GM21528 (cell line): Measurements from ENCODE around the gene INMT.
A peak's percentile ranks its signal among the peaks of the same experiment; 100 is the strongest.

Experiments
- ATAC-seq: cut with Tn5 transposase; IDR thresholded peaks from one replicate; pipeline ENCODE4 v1.9.1; 2021; ENCODE audit warnings: mild to moderate bottlenecking, moderate library complexity; ENCODE audit not compliant: unreplicated experiment, low FRiP score

INMT gene

GRCh38 chr7:30779574-30779973 is 27.6 kb downstream of the INMT start:
- ATAC-seq, result no peak

GRCh38 chr7:30780941-30781340 is 29.0 kb downstream of the INMT start:
- no peak for ATAC-seq

GRCh38 chr7:30782690-30783089 is 30.8 kb downstream of the INMT start:
- no peak for ATAC-seq

DNA sequence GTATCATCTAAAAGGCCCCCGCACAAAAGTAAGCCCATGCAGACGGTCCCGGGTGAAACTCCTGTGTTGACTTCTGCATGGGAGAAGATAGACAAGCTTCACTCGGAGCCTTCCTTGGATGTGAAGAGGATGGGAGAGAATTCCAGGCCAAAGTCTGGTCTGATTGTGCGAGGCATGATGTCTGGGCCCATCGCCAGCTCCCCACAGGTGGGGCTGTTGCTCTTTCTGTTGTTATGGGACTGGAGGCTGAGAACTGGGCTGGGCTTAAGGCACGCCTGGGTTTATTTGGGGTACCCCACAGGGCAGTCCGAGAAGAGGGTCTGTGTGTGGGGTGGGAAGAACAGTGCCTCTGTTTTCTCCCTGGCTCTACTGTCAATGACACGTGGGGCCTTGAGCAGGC is 33.9 kb downstream of the INMT start:
- no peak for ATAC-seq

DNA sequence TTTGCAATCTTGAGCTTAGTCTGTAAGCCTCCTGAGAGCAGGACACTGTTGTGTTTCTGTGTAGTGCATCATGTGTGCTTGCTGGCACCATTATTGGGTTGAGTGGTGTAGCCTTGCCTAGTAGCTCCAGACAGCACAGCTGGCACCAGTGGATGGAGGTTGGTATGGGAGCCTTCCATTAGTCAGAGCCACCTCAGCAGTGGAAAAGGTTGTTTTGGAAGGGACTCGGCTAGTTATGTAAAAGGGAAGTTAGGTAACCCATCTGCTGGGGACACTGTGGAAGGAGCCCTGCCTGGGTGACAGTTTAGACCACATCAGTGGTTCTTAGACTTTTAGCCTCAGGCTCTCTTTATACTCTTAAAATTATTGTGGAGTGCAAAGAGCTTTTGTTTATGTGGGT is 35.6 kb downstream of the INMT start:
- ATAC-seq, result no peak

GRCh38 chr7:30788640-30789333 is 36.9 kb downstream of the INMT start:
- no peak for ATAC-seq

DNA sequence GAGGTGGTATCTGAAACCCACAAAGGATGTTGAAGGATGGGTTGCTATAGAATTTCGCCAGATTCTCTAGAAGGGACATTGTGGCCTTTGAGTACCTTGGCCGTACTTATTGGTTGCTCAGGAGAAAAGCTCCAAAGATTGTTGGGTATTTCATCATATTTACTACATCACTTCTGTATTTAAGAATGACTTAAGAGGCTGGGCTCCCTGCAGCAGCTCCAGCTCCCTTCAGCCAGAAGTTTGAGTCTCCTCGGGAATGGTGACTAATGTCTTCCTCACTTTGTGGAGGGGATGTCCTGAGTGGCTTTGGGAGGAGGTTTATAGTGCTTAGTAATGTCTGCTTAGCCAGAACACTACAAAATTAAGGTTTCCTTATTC is 37.4 kb downstream of the INMT start:
- no peak for ATAC-seq

DNA sequence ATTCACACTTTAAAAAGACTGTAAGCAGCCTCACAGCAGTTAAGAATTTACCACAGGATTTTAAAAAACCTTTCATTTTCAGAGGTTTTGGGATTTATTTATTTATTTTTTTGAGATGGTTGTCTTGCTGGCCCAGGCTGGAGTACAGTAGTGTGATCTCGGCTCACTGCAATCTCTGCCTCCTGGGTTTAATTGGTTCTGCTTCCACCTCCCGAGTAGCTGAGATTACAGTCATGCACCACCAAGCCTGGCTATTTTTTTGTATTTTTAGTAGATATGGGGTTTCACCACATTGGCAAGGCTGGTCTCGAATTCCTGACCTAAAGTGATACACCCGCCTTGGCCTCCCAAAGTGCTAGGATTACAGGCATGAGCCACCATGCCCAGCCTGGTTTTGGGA is 38.4 kb downstream of the INMT start:
- ATAC-seq, result no peak

GRCh38 chr7:30791114-30791513 is 39.2 kb downstream of the INMT start:
- ATAC-seq, result no peak

GRCh38 chr7:30795161-30795948 is 43.4 kb downstream of the INMT start:
- no peak for ATAC-seq

DNA sequence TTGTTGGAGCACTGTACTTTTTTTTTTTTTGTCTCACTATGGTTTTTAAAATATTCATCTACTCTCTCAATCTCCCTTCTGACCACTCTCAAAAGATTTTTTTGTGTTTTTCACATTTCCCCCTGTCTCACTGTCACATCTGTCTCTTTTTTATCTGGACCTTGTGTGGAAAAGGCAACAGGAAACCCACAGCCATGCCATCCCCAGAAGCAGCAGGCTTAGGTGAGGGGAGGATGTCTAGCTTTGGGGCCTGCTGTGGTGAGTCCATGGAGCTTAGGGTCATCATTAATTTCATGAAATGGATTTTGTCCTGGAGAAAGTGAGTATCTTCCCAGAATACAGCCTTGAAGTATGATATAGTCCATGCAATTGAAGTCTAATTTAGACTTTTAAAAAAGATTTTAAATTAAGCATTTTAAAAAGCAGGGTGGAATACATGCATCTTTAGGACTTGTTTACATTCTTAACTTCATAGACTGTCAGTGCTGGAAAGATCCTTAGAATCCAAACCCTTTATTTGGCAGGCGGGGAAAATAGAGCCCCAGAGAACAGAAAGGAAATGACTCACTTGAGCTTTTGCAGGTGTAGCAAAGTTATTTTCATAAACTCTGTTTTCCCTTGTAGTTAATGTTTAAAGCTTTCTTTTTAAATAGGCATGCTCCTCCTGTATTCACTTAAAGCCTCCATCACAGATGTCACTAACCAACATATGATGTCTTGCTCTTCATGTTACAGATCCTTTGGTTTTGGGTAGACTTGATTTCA is 44.4 kb downstream of the INMT start:
- no peak for ATAC-seq

DNA sequence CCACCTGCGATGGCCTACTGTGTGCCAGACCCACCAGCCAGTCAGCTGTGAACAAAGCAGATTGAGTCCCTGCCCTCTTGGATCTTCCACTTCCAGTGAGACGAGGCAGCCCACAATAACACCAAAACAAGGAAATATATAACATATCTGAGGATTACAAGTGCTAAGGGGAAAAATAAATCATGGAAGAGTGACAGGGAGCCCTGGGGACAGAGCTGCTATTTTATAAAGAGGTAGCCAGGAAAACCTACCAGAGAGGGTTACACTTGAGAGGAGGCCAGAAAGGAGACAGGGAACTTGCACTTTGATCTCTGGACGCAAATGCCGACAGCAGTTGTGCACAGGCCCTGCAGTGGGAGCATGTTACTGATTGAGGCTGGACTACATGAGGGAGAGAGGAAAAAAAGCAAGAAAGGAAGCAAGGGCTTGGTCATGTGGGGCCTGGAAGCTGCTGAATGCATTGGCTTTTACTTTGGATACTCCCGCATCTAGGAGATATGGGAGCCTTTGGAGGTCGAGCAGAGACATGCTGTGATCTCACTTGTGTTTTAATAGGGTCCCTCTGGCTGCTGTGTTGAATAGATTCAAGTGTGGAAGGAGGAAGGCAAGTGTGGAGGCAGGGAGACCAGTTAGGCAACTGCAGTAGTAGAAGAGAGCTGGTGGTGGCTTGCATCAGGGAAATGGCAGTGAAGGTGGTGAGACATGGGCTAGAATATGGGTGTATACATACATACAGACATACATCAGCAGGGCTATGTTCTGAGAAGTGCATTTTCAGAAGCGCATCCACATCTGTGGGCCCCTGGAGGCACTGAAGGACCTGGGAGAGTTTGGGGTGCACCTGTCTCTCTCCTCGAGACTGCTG is 45.5 kb downstream of the INMT start:
- ATAC-seq, result no peak

- peak; percentile 75 for ATAC-seq
Observed at GRCh38 chr7:30799206-30799975, 47.5 kb downstream of the INMT start.

- no peak for ATAC-seq
Observed at GRCh38 chr7:30799976-30800661, 48.2 kb downstream of the INMT start.

GRCh38 chr7:30800785-30801252 is 48.9 kb downstream of the INMT start:
- peak; percentile 27 for ATAC-seq

DNA sequence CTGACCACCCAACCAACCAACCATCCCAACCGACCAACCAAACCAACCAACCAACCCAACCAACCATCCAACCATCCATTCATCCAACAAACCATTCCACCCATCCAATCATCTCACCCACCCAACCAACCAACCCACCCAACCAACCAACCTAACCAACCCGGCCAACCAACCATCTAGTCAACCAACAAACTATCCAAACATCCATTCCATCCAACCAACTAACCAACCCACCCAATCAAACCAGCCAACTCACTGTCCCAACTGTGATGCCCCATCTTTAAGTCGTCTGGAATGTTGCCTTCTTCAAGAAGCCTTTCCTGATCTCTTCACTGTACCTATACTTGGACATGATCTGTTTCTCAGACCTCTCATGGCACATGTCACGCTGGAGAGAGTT is 50.9 kb downstream of the INMT start:
- ATAC-seq, result no peak

- ATAC-seq, result no peak
Observed at GRCh38 chr7:30804078-30804661, 52.2 kb downstream of the INMT start.

- no peak for ATAC-seq
Observed at GRCh38 chr7:30805081-30805691, 53.3 kb downstream of the INMT start.
